GM12872 (cell line): ENCODE measurements around the gene RNF113B.

Source experiments
- CTCF ChIP-seq: IDR thresholded peaks from 3 replicates; pipeline ENCODE4 v1.5.1; 2011; ENCODE audit warnings: low read depth, mild to moderate bottlenecking, low read length, moderate library complexity; ENCODE audit not compliant: insufficient read depth

Gene RNF113B

GRCh38 chr13:98195054-98195791 is 18.2 kb upstream of the RNF113B start:
- TF ChIP-seq CTCF = no peak

GRCh38 chr13:98192008-98192407 is 14.9 kb upstream of the RNF113B start:
- TF ChIP-seq CTCF = no peak

GRCh38 chr13:98190889-98191444 is 13.9 kb upstream of the RNF113B start:
- no peak for TF ChIP-seq CTCF

- TF ChIP-seq CTCF = no peak
Measured at GRCh38 chr13:98189841-98190505, 12.9 kb upstream of the RNF113B start.

GRCh38 chr13:98188544-98189166 is 11.6 kb upstream of the RNF113B start:
- no peak for TF ChIP-seq CTCF

- no peak for TF ChIP-seq CTCF
Measured at GRCh38 chr13:98187965-98188261, 10.8 kb upstream of the RNF113B start.

- TF ChIP-seq CTCF = no peak
Measured at GRCh38 chr13:98187155-98187964, 10.3 kb upstream of the RNF113B start.
